Left ventricle myocardium inferior (tissue), 1 donor: ENCODE results near the gene SPOUT1. TPM values are rescaled to one million over a fixed set of nuclear protein-coding genes. Genes with fewer than 3 reads are reported as not detected.

Source experiments
- DNase-seq: peaks from one replicate; pipeline ENCODE4 v3.0.0-alpha.2; 2020
- H3K27ac ChIP-seq: fragments of 200-600 bp; replicated peaks from 2 replicates; pipeline ENCODE4 v1.8.0; 2021
- H3K27me3 ChIP-seq: fragments of 200-600 bp; 2 replicates; pipeline ENCODE4 v1.8.0; 2021; ENCODE audit warnings: low read depth
- H3K36me3 ChIP-seq: fragments of 200-600 bp; 2 replicates; pipeline ENCODE4 v1.8.0; 2021
- H3K4me1 ChIP-seq: fragments of 200-600 bp; 2 replicates; pipeline ENCODE4 v1.8.0; 2021
- H3K4me3 ChIP-seq: fragments of 200-600 bp; 2 replicates; pipeline ENCODE4 v1.8.0; 2021; ENCODE audit warnings: mild to moderate bottlenecking, moderate library complexity
- H3K9me3 ChIP-seq: fragments of 200-600 bp; replicated peaks from 2 replicates; pipeline ENCODE4 v1.8.0; 2021
- CTCF ChIP-seq: fragments of 200-600 bp; IDR thresholded peaks from 2 replicates; pipeline ENCODE4 v1.8.0; 2021; ENCODE audit warnings: antibody characterized with exemption, mild to moderate bottlenecking, borderline replicate concordance
- intact Hi-C: fragments of 100-400 bp; cut with micrococcal nuclease; formaldehyde crosslinking; loops from one replicate; pipeline ENCODE4 v1.11.0; 2022
- total RNA-seq: library from RNA; stranded (reverse); fragmentation: NEBNext Ultra II Directional; extraction: Animal tissue kit (Norgen Biotek cat#: 25700); gene quantifications from one replicate; pipeline ENCODE4 v1.2.1, GENCODE V29; 2021
- donor health status: DM: no; HTN: yes; CAD: no; lungs with severe emphysema.

The SPOUT1 gene
- total RNA-seq, 1 donor from 2014 or later: 17.5 TPM

- no peak for TF ChIP-seq CTCF
- no peak overlapping the region for H3K4me3 ChIP-seq
Observed at GRCh38 chr9:128774804-128775203, 54.8 kb downstream of the SPOUT1 start.

GRCh38 chr9:128773049-128773448 is 56.5 kb downstream of the SPOUT1 start:
- intact Hi-C loops: no loop called here
- TF ChIP-seq CTCF: no peak
- H3K4me3 ChIP-seq: no peak overlapping the region

More at GRCh38 chr9:128774804-128775203, 54.8 kb downstream of the SPOUT1 start:
- H3K4me1 ChIP-seq: peaks cover 28% of the 10 kb centered on the region
- H3K27ac ChIP-seq: no peak overlapping the region
- no peaks in the 10 kb centered on the region for H3K27me3 ChIP-seq
- intact Hi-C loops: no loop called here
- peaks cover 11% of the 10 kb centered on the region for H3K9me3 ChIP-seq
- H3K36me3 ChIP-seq: no peaks in the 10 kb centered on the region
- no peak for DNase-seq

GRCh38 chr9:128771745-128772519 is 57.7 kb downstream of the SPOUT1 start, which contains the start of gene ZER1:
ZER1 (minus strand) TSS chr9:128771927; CDS start chr9:128755565, 16,362 bp downstream.
- peaks cover 43% of the 10 kb centered on the region for H3K4me1 ChIP-seq
- H3K4me3 ChIP-seq: peak within 1 kb of the TSS; percentile 87
- H3K36me3 ChIP-seq: no peaks in the 10 kb centered on the region
- TF ChIP-seq CTCF: no peak
- H3K27me3 ChIP-seq: no peaks in the 10 kb centered on the region
- intact Hi-C loops: no loop called here
- peaks cover 11% of the 10 kb centered on the region for H3K9me3 ChIP-seq
- peak within 1 kb of the TSS; percentile 97 for H3K27ac ChIP-seq
- DNase-seq: peak; percentile 95

More at GRCh38 chr9:128773049-128773448, 56.5 kb downstream of the SPOUT1 start:
- no peak for DNase-seq
- no peaks in the 10 kb centered on the region for H3K27me3 ChIP-seq
- H3K4me1 ChIP-seq: peaks cover 43% of the 10 kb centered on the region
- peaks cover 11% of the 10 kb centered on the region for H3K9me3 ChIP-seq
- H3K36me3 ChIP-seq: no peaks in the 10 kb centered on the region
- no peak overlapping the region for H3K27ac ChIP-seq

- intact Hi-C loops: no loop called here
- H3K27me3 ChIP-seq: no peaks in the 10 kb centered on the region
- peak overlapping the region; percentile 97 for H3K27ac ChIP-seq
- H3K9me3 ChIP-seq: peaks cover 7% of the 10 kb centered on the region
- TF ChIP-seq CTCF: no peak
- peak overlapping the region; percentile 87 for H3K4me3 ChIP-seq
- no peaks in the 10 kb centered on the region for H3K36me3 ChIP-seq
- peaks cover 43% of the 10 kb centered on the region for H3K4me1 ChIP-seq
- DNase-seq: no peak
Observed at GRCh38 chr9:128771094-128771721, 58.4 kb downstream of the SPOUT1 start.

GRCh38 chr9:128770286-128771030 is 59.1 kb downstream of the SPOUT1 start:
- no peaks in the 10 kb centered on the region for H3K27me3 ChIP-seq
- H3K4me3 ChIP-seq: peak overlapping the region; percentile 87
- H3K9me3 ChIP-seq: no peaks in the 10 kb centered on the region
- intact Hi-C loops: no loop called here
- H3K36me3 ChIP-seq: no peaks in the 10 kb centered on the region
- peak overlapping the region; percentile 97 for H3K27ac ChIP-seq
- H3K4me1 ChIP-seq: peaks cover 43% of the 10 kb centered on the region
- no peak for TF ChIP-seq CTCF
- no peak for DNase-seq
